ENCODE measurements around the gene SSNA1.

SSNA1 gene

GRCh38 chr9:137156567-137157375, 31.7 kb upstream of the SSNA1 start:
- no peak for DNase-seq

- no peak for DNase-seq
Observed at GRCh38 chr9:137157618-137158415, 30.7 kb upstream of the SSNA1 start.

- DNase-seq: no peak
Observed at GRCh38 chr9:137158625-137159024, 29.9 kb upstream of the SSNA1 start.

GRCh38 chr9:137159105-137160053, 29.1 kb upstream of the SSNA1 start:
- no peak for DNase-seq

GRCh38 chr9:137160054-137160425, 28.4 kb upstream of the SSNA1 start:
- DNase-seq: no peak

GRCh38 chr9:137160716-137161557, 27.5 kb upstream of the SSNA1 start:
- DNase-seq: no peak

- no peak for DNase-seq
Observed at GRCh38 chr9:137161558-137162486, 26.7 kb upstream of the SSNA1 start.

GRCh38 chr9:137162505-137163364, 25.7 kb upstream of the SSNA1 start:
- no peak for DNase-seq

GRCh38 chr9:137163365-137163715, 25.1 kb upstream of the SSNA1 start:
- no peak for DNase-seq

GRCh38 chr9:137163805-137164204, 24.7 kb upstream of the SSNA1 start:
- DNase-seq: no peak

GRCh38 chr9:137164370-137165249, 23.9 kb upstream of the SSNA1 start:
- DNase-seq: no peak

GRCh38 chr9:137165250-137165836, 23.1 kb upstream of the SSNA1 start:
- no peak for DNase-seq

GRCh38 chr9:137166380-137167229, 21.9 kb upstream of the SSNA1 start:
- no peak for DNase-seq

- no peak for DNase-seq
Observed at GRCh38 chr9:137167277-137167746, 21.2 kb upstream of the SSNA1 start.

GRCh38 chr9:137167747-137168572, 20.5 kb upstream of the SSNA1 start:
- no peak for DNase-seq

GRCh38 chr9:137168573-137168903, 19.9 kb upstream of the SSNA1 start:
- no peak for DNase-seq
